Measurements from ENCODE around the gene CAPZA3. TPM values are rescaled to one million over a fixed set of nuclear protein-coding genes. Genes with fewer than 3 reads are reported as not detected.
"Not testable (repeated sequence)": the region's sequence is repeated elsewhere in the genome, so short reads cannot be mapped to it uniquely, and the experiment has no call there.

Gene CAPZA3, protein sequence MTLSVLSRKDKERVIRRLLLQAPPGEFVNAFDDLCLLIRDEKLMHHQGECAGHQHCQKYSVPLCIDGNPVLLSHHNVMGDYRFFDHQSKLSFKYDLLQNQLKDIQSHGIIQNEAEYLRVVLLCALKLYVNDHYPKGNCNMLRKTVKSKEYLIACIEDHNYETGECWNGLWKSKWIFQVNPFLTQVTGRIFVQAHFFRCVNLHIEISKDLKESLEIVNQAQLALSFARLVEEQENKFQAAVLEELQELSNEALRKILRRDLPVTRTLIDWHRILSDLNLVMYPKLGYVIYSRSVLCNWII
- total RNA-seq (not detected), polyA plus RNA-seq (not detected)
- long read RNA-seq, donor 1, result 0 reads
- long read RNA-seq, donor 2, result 0 reads
- long read RNA-seq, donor 3, result 0 reads
- long read RNA-seq, donor 4, result 0 reads

DNA sequence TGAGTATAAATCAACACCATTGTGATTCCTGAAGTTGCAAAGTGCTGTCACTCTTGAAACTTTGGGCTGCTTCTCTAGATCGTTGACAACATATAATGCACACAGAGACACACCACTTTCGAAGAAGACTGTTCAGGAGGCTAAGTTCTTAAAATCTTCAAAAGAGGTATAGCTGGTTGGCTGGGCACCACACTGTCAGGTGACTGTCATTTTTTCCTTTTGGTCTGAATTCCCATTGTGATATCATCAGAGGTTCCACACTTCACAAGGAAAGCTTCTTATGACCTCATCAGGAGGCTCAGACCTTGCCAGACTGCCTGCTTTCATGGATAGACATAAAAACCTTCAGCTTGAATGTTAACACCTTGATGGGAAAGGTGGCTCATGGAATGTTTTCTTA, at the start of gene CAPZA3, which contains the start of gene PLCZ1:
Gene CAPZA3 (plus strand): TSS at position 301 of the 400 bp plus-strand sequence. CDS start 150 bp downstream, outside the sequence.
Gene PLCZ1 (minus strand): TSS at position 194 of the 400 bp plus-strand sequence. CDS start 641 bp downstream, outside the sequence.
- intact Hi-C loops (cut with DNase I), result no loop called here
- no peaks in the 10 kb centered on the region for H3K27me3 ChIP-seq (ENCODE audit: control insufficient read depth, insufficient read depth)
- H3K9me3 ChIP-seq (ENCODE audit: control insufficient read depth, low read length), result no peaks in the 10 kb centered on the region
- no peaks in the 10 kb centered on the region for H3K4me1 ChIP-seq (ENCODE audit: control insufficient read depth, insufficient read depth, low read length)
- H3K27ac ChIP-seq (ENCODE audit: low read length), result no peak within 1 kb of the TSS
- no peak within 1 kb of the TSS for H3K4me3 ChIP-seq (ENCODE audit: low read length)
- 87% methylated on average over 2 of the region's 2 CpGs for WGBS
- no peak for ATAC-seq
- DNase-seq, result no peak

DNA sequence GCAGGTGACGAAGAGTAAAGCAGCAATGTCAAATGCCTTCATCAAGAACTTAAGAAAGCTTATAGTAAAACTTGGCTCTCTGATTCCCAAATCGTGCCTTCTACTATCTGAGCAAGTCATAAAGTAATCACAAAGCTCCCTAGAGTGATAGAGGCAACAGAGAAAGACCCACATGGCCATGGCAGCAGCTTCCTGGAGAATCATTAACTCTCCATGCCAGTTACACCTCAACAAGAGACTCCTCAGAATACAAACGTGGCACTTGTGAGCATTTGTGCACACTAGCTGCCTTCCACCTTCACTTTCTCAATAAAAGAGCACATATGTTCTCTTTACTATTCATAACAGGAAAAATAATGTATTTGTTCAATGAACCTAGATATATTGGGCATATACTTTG, 48.1 kb upstream of the CAPZA3 start:
- 68% methylated on average over 3 of the region's 3 CpGs for WGBS
- H3K27ac ChIP-seq (ENCODE audit: low read length), result no peak overlapping the region
- H3K4me1 ChIP-seq (ENCODE audit: control insufficient read depth, insufficient read depth, low read length), result no peaks in the 10 kb centered on the region
- ATAC-seq, result no peak
- H3K9me3 ChIP-seq (ENCODE audit: control insufficient read depth, low read length), result no peaks in the 10 kb centered on the region
- H3K27me3 ChIP-seq (ENCODE audit: control insufficient read depth, insufficient read depth), result no peaks in the 10 kb centered on the region
- intact Hi-C loops (cut with DNase I), result no loop called here
- H3K4me3 ChIP-seq (ENCODE audit: low read length), result no peak overlapping the region
- no peak for DNase-seq

DNA sequence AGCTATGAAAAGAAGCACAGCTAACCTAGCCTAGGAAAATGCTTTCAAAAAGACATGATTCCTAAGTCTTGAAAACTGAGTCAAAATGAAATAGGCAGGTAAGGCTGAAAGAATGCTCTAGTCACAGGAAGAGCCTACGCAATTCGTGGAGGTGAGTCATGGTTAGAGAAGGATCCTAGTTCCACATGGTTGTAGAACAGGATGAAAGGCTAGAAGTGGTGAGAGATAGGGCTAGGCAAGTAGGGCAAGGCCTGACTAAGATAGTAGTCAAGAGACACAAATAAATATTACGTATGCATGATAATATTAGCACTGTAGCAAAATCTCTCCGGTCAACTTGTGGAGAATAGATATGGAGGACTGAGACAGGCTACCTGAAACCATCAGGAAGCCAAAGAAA, 47.3 kb upstream of the CAPZA3 start:
- no peak overlapping the region for H3K27ac ChIP-seq (ENCODE audit: low read length)
- intact Hi-C loops (cut with DNase I), result no loop called here
- H3K4me1 ChIP-seq (ENCODE audit: control insufficient read depth, insufficient read depth, low read length), result no peaks in the 10 kb centered on the region
- H3K27me3 ChIP-seq (ENCODE audit: control insufficient read depth, insufficient read depth), result no peaks in the 10 kb centered on the region
- ATAC-seq, result peak; percentile 81 to 90
- DNase-seq, result no peak
- 68% methylated on average over 4 of the region's 4 CpGs for WGBS
- H3K9me3 ChIP-seq (ENCODE audit: control insufficient read depth, low read length), result no peaks in the 10 kb centered on the region
- H3K4me3 ChIP-seq (ENCODE audit: low read length), result no peak overlapping the region

DNA sequence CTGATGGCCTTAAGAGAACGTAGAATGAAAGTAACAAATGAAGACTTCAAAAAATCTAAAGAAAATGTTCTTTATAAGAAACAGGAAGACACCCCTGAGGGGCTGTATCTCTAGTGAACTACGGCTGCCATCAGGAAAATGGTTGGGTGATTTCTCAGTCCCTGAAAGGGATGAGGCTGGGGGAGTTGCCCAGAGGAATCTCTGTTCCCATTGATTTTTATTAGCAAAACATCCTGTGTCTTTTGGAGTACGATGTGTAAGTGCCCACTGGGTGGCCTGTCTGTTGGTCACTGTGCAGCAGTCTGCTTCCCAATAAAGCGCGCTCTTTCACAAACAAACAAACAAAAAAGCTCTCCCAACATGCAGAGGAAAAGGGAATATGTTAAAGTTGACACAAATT, 43.9 kb upstream of the CAPZA3 start:
- ATAC-seq; H3K4me1 ChIP-seq (ENCODE audit: control insufficient read depth, insufficient read depth, low read length); H3K27ac ChIP-seq (ENCODE audit: low read length); H3K9me3 ChIP-seq (ENCODE audit: control insufficient read depth, low read length); DNase-seq; H3K4me3 ChIP-seq (ENCODE audit: low read length); intact Hi-C loops (cut with DNase I); H3K27me3 ChIP-seq (ENCODE audit: control insufficient read depth, insufficient read depth): not testable (repeated sequence)
- WGBS, result 84% methylated on average over 5 of the region's 5 CpGs

DNA sequence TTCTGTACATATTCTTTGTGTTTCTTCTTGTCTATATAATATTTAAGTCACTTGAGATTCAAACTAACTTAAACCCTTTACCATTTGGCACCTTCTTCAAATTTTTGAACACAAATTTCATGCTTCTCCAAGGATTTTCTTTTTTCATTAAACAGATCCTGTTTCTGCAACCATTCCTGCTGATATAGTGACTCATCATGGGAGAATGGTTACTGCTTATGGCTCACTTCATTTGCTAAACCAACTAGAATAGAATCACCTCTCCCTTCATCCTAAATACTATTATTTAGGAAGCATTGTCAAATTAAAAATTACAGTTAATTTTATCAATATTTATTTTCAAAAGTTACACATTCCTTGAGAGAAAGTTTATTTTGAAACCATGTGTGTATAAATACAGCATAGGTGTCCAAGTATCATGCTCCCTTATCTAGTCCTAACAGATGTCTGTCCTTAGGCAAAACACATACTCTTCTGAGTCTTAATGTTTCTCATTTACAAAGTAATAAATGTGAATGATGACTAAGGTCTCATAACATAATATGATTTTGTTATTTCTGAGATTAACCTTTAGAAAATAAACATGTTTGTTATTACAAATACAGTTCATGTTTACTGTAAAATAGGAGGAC, 40.8 kb upstream of the CAPZA3 start:
- intact Hi-C loops (cut with DNase I), result no loop called here
- ATAC-seq (no peak), DNase-seq (no peak)
- no peaks in the 10 kb centered on the region for H3K27me3 ChIP-seq (ENCODE audit: control insufficient read depth, insufficient read depth)
- no peak overlapping the region for H3K27ac ChIP-seq (ENCODE audit: low read length)
- no peaks in the 10 kb centered on the region for H3K9me3 ChIP-seq (ENCODE audit: control insufficient read depth, low read length)
- no peak overlapping the region for H3K4me3 ChIP-seq (ENCODE audit: low read length)
- no peaks in the 10 kb centered on the region for H3K4me1 ChIP-seq (ENCODE audit: control insufficient read depth, insufficient read depth, low read length)

DNA sequence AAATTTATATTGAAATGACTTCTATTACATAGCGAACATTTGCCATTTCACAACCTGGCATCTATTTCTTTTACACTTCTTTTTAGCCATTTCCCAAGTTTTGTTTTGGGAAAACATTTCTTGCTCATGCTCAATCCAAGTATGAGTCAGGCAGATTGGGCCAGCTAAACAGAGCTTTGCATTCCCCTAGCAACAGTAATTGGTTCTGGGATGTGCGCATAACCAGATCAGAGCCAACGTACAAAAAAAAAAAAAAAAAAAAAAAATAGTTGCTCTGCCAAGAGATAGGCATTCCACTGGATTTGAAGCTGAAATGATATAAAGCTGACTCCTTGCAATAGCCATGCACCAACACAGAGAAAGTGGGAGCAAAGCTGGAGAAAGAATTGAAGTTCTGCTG, 37.6 kb upstream of the CAPZA3 start:
- intact Hi-C loops (cut with DNase I), result no loop called here

DNA sequence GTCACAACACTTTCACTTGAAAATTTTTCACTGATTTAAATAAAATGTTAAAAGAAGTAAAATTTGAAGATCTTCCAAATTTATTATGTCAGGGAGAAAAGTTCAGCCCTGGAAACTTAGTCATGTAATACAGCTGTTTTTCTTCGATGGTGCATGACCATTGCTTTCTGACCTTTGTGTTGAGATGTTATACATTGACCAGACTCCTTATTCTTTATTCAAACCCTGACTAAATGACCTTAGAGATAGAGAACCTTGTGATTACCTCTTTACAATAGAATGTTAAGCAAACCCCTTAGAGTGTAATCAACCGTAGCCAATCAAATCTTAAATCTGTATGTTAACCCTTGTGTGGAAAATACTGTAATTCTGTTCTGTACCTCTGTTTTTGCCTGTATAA, 34.6 kb upstream of the CAPZA3 start:
- no peaks in the 10 kb centered on the region for H3K9me3 ChIP-seq (ENCODE audit: control insufficient read depth, low read length)
- DNase-seq (no peak), ATAC-seq (no peak)
- no peak overlapping the region for H3K4me3 ChIP-seq (ENCODE audit: low read length)
- no peaks in the 10 kb centered on the region for H3K27me3 ChIP-seq (ENCODE audit: control insufficient read depth, insufficient read depth)
- H3K4me1 ChIP-seq (ENCODE audit: control insufficient read depth, insufficient read depth, low read length), result no peaks in the 10 kb centered on the region
- H3K27ac ChIP-seq (ENCODE audit: low read length), result no peak overlapping the region
- WGBS, result 49% methylated on average over 2 of the region's 2 CpGs
- intact Hi-C loops (cut with DNase I), result no loop called here

More for the DNA sequence above, 37.6 kb upstream of the CAPZA3 start:
- Histone ChIP-seq H3K9me3 (ENCODE audit: control insufficient read depth, low read length) (no peaks in the 10 kb centered on the region), H3K4me3 (ENCODE audit: low read length) (no peak overlapping the region), H3K27ac (ENCODE audit: low read length) (no peak overlapping the region), H3K4me1 (ENCODE audit: control insufficient read depth, insufficient read depth, low read length) (no peaks in the 10 kb centered on the region), H3K27me3 (ENCODE audit: control insufficient read depth, insufficient read depth) (no peaks in the 10 kb centered on the region)
- ATAC-seq (peak; percentile 96 to 97), DNase-seq (peak in 1 of 3 donors; percentile 29)
- 43% methylated on average over 3 of the region's 3 CpGs for WGBS

DNA sequence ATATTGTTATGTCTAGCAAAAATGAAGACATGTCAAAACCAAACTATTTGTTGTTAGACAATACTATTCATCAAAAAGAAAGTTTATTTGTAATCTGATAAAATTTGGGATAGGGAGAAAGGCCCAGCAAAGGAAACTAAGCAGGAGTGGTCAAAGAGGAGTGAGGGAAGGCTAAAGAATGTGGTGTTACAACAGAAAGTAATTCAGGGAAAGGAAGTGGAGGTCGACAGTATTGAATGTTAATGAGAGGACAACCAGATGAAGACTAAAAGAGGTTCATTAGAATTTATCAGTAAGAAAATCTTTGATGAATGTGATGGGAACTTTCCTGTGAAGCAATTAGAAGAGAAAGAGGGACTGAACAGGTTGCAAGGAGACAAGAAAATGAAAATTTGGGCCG, 34.0 kb upstream of the CAPZA3 start:
- intact Hi-C loops (cut with DNase I), result no loop called here
- Histone ChIP-seq H3K9me3 (ENCODE audit: control insufficient read depth, low read length) (no peaks in the 10 kb centered on the region), H3K4me3 (ENCODE audit: low read length) (no peak overlapping the region), H3K4me1 (ENCODE audit: control insufficient read depth, insufficient read depth, low read length) (no peaks in the 10 kb centered on the region), H3K27ac (ENCODE audit: low read length) (no peak overlapping the region), H3K27me3 (ENCODE audit: control insufficient read depth, insufficient read depth) (no peaks in the 10 kb centered on the region)
- WGBS, result 76% methylated on average over 2 of the region's 2 CpGs
- DNase-seq (no peak), ATAC-seq (no peak)

DNA sequence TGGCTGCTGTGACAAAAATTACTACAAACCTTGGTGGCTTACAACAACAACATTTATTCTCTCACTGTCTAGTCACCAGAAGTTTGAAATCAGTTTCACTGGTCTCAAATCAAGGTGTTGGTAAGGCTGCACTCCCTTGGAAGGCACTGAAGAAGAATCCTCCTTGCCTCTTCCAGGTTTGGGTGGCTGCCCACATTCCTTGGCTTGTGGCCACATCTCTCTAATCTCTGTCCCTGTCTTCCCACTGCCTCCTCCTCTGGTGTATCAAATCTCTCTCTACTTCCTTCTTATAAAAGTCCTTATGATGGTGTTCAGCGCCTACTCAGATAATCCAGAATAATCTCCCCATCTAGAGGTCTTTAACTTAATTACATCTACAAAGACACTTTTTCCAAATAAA, 31.1 kb upstream of the CAPZA3 start:
- Histone ChIP-seq H3K27me3 (ENCODE audit: control insufficient read depth, insufficient read depth) (no peaks in the 10 kb centered on the region), H3K27ac (ENCODE audit: low read length) (no peak overlapping the region), H3K4me3 (ENCODE audit: low read length) (no peak overlapping the region), H3K4me1 (ENCODE audit: control insufficient read depth, insufficient read depth, low read length) (no peaks in the 10 kb centered on the region), H3K9me3 (ENCODE audit: control insufficient read depth, low read length) (no peaks in the 10 kb centered on the region)
- ATAC-seq, result no peak
- intact Hi-C loops (cut with DNase I), result no loop called here
- 87% methylated on average over 1 of the region's 1 CpG for WGBS
- DNase-seq, result no peak

DNA sequence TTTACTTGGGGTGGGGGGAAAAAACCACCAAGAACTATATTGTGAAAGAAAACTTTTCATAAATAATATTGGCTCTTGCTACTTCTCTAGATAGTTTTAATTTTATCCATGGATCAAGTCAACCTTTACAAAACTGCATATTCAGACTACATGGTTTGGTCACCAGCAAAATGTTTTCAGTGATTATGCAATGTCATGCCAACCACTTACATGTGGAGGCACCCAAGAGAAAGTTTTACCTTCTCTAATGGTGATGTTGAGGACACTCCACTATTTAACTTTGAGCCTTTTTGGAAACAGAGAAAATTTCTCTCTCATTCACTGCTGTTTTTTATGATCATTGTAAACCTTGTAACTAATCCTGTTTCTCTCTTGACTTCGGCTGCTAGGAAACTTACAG, 21.7 kb upstream of the CAPZA3 start:
- no peak overlapping the region for H3K4me3 ChIP-seq (ENCODE audit: low read length)
- 86% methylated on average over 1 of the region's 1 CpG for WGBS
- no peaks in the 10 kb centered on the region for H3K9me3 ChIP-seq (ENCODE audit: control insufficient read depth, low read length)
- ATAC-seq (no peak), DNase-seq (no peak)
- no peak overlapping the region for H3K27ac ChIP-seq (ENCODE audit: low read length)
- no peaks in the 10 kb centered on the region for H3K4me1 ChIP-seq (ENCODE audit: control insufficient read depth, insufficient read depth, low read length)
- intact Hi-C loops (cut with DNase I), result no loop called here
- H3K27me3 ChIP-seq (ENCODE audit: control insufficient read depth, insufficient read depth), result no peaks in the 10 kb centered on the region

DNA sequence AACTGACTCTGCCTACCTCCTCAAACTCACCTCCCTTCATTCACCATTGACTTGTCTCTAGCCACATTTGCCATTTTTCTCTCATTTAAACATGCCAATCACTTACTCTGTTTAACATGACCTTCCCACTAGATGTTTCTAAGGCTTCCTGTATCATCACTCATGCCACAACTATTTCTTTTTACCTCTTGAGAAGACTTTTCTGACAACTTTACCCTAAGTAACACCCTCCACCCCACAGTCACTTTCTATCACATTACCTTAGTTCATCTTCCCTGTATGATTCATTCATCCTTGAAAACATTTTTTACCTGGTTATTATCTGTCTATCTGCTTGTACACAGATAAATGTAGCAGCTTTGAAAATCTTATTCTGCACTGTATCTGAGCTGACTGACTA, 19.5 kb upstream of the CAPZA3 start:
- intact Hi-C loops (cut with DNase I), result no loop called here
- no peaks in the 10 kb centered on the region for H3K9me3 ChIP-seq (ENCODE audit: control insufficient read depth, low read length)
- ATAC-seq, result no peak
- no peak for DNase-seq
- H3K4me1 ChIP-seq (ENCODE audit: control insufficient read depth, insufficient read depth, low read length), result no peaks in the 10 kb centered on the region
- H3K4me3 ChIP-seq (ENCODE audit: low read length), result no peak overlapping the region
- H3K27ac ChIP-seq (ENCODE audit: low read length), result no peak overlapping the region
- no peaks in the 10 kb centered on the region for H3K27me3 ChIP-seq (ENCODE audit: control insufficient read depth, insufficient read depth)

All from right cardiac atrium (tissue), 5 donors.